ENCODE data around the gene SDS. TPM values are rescaled to one million over a fixed set of nuclear protein-coding genes. Genes with fewer than 3 reads are reported as not detected.
A peak's percentile ranks its signal among the peaks of the same experiment; 100 is the strongest.

The SDS gene
- total RNA-seq, 1 experiment from 2014 or later, result not detected

- ChIA-PET POLR2A (ENCODE audit: unreplicated experiment) (interaction anchor here (0.6 to 0.9 kb wide), 3 partner anchors 15 to 273 kb away, joined by 3 to 11 read pairs (median 6); partner anchors contain the start of gene CFAP73), CTCF (interaction anchor here (0.5 to 0.7 kb wide), 2 partner anchors 225 to 246 kb away, joined by 3 to 6 read pairs; no protein-coding TSS in a partner anchor)
- peak within 1 kb of the TSS; percentile 73 for H2AFZ ChIP-seq
- peak; percentile 76 to 83 for DNase-seq
- H3F3A ChIP-seq (ENCODE audit: insufficient read depth, low read depth), result peaks cover 8% of the 10 kb centered on the region; the same call in 1 of the 2 replicates
- H3K27me3 ChIP-seq (ENCODE audit: insufficient read depth, low read depth), result no peaks in the 10 kb centered on the region
- H3K36me3 ChIP-seq (ENCODE audit: low read depth), result no peaks in the 10 kb centered on the region
- intact Hi-C loops (cut with micrococcal nuclease; ENCODE audit: unreplicated experiment), result loop anchor here (1.0 to 5.0 kb wide), 3 partner anchors 85 to 225 kb away; partner anchors contain the start of gene SLC8B1
- TF ChIP-seq CTCF (conservative IDR thresholded peaks at IDR 0.05) (no peak), EZH2 (IDR thresholded peaks at IDR 0.05; ENCODE audit: low read depth) (no peak)
- no peaks in the 10 kb centered on the region; the same call in 1 of the 2 replicates for H3K79me2 ChIP-seq (ENCODE audit: low read depth)
- no peaks in the 10 kb centered on the region for H3K9me2 ChIP-seq (ENCODE audit: insufficient read depth)
- no peaks in the 10 kb centered on the region for H4K20me1 ChIP-seq (ENCODE audit: insufficient read depth)
- H3K4me2 ChIP-seq, result peak within 1 kb of the TSS; percentile 87
- BruUV-seq (replicated peaks), result no TSS peak
- H3K9me3 ChIP-seq (ENCODE audit: insufficient read depth, low read depth), result no peaks in the 10 kb centered on the region
- peak within 1 kb of the TSS; percentile 50 for H3K27ac ChIP-seq
- peak within 1 kb of the TSS; percentile 81 for H3K4me3 ChIP-seq
- H3K4me1 ChIP-seq (replicated peaks; ENCODE audit: insufficient read depth), result peaks cover 7% of the 10 kb centered on the region; the same call in 1 of the 2 replicates
These were observed 18.6 kb upstream of the SDS start, which contains the start of gene SDSL for GRCh38 chr12:113422030-113422885. TSS of gene SDSL (plus strand) at chr12:113422380. CDS start at chr12:113427983, 5,603 bp downstream.

- H4K20me1 ChIP-seq (ENCODE audit: insufficient read depth), result no peaks in the 10 kb centered on the region
- H3K4me1 ChIP-seq (replicated peaks; ENCODE audit: insufficient read depth), result peaks cover 13% of the 10 kb centered on the region; the same call in 1 of the 2 replicates
- peak overlapping the region; percentile 50; the same call in 1 of the 2 replicates for H3K27ac ChIP-seq
- ChIA-PET POLR2A (ENCODE audit: unreplicated experiment) (no interaction called here), CTCF (no interaction called here)
- no peak for DNase-seq
- TF ChIP-seq CTCF (conservative IDR thresholded peaks at IDR 0.05) (no peak), EZH2 (IDR thresholded peaks at IDR 0.05; ENCODE audit: low read depth) (no peak)
- H2AFZ ChIP-seq, result no peak overlapping the region
- no TSS peak for BruUV-seq (replicated peaks)
- H3K9me2 ChIP-seq (ENCODE audit: insufficient read depth), result no peaks in the 10 kb centered on the region
- H3F3A ChIP-seq (ENCODE audit: insufficient read depth, low read depth), result peaks cover 8% of the 10 kb centered on the region; the same call in 1 of the 2 replicates
- H3K27me3 ChIP-seq (ENCODE audit: insufficient read depth, low read depth), result no peaks in the 10 kb centered on the region
- intact Hi-C loops (cut with micrococcal nuclease; ENCODE audit: unreplicated experiment), result loop anchor here (5.0 kb wide), 2 partner anchors 84 to 109 kb away; partner anchors contain the start of gene SLC8B1
- H3K79me2 ChIP-seq (ENCODE audit: low read depth), result no peaks in the 10 kb centered on the region; the same call in 1 of the 2 replicates
- no peak overlapping the region for H3K4me3 ChIP-seq
- no peaks in the 10 kb centered on the region for H3K36me3 ChIP-seq (ENCODE audit: low read depth)
- no peaks in the 10 kb centered on the region for H3K9me3 ChIP-seq (ENCODE audit: insufficient read depth, low read depth)
- no peak overlapping the region for H3K4me2 ChIP-seq
These were observed 17.4 kb upstream of the SDS start for GRCh38 chr12:113420996-113421595.

- TF ChIP-seq EZH2 (IDR thresholded peaks at IDR 0.05; ENCODE audit: low read depth) (no peak), CTCF (conservative IDR thresholded peaks at IDR 0.05) (no peak)
- Histone ChIP-seq H3K36me3 (ENCODE audit: low read depth) (no peaks in the 10 kb centered on the region), H3K27me3 (ENCODE audit: insufficient read depth, low read depth) (no peaks in the 10 kb centered on the region), H3K79me2 (ENCODE audit: low read depth) (no peaks in the 10 kb centered on the region; the same call in 1 of the 2 replicates), H3K4me1 (replicated peaks; ENCODE audit: insufficient read depth) (peaks cover 18% of the 10 kb centered on the region; the same call in 1 of the 2 replicates), H3K9me3 (ENCODE audit: insufficient read depth, low read depth) (no peaks in the 10 kb centered on the region), H3K4me3 (no peak overlapping the region), H3K9me2 (ENCODE audit: insufficient read depth) (no peaks in the 10 kb centered on the region), H2AFZ (no peak overlapping the region), H3F3A (ENCODE audit: insufficient read depth, low read depth) (peaks cover 14% of the 10 kb centered on the region; the same call in 1 of the 2 replicates), H3K27ac (no peak overlapping the region), H3K4me2 (no peak overlapping the region), H4K20me1 (ENCODE audit: insufficient read depth) (no peaks in the 10 kb centered on the region)
- POLR2A ChIA-PET (ENCODE audit: unreplicated experiment), result no interaction called here
- no peak for DNase-seq
- CTCF ChIA-PET, result interaction anchor here (0.6 kb wide), 1 partner anchor 11 kb away, joined by 6 read pairs; no protein-coding TSS in a partner anchor
- BruUV-seq (replicated peaks), result no TSS peak
- intact Hi-C loops (cut with micrococcal nuclease; ENCODE audit: unreplicated experiment), result no loop called here
These were observed 14.7 kb upstream of the SDS start for GRCh38 chr12:113418213-113418879.

Measured in PC-9 (cell line).